Uterus (tissue), 2 donors: ENCODE results near the gene ARID5B.

Experiments
- CTCF ChIP-seq, 4 experiments: fragments of 200-600 bp in 2 of 4; fragments of 450-650 bp in 2 of 4; sonication (generic) in 2 of 4; IDR thresholded peaks; one replicate each; pipeline ENCODE4 v1.5.1; 2016 to 2019; ENCODE audit warnings: antibody characterized with exemption in 4 of 4, mild to moderate bottlenecking in 2 of 4, moderate library complexity in 1 of 4
- POLR2A ChIP-seq, 2 donors: fragments of 450-650 bp; IDR thresholded peaks; one replicate each; pipeline ENCODE4 v1.6.1; 2016; ENCODE audit warnings: antibody characterized with exemption in 2 of 2, mild to moderate bottlenecking in 1 of 2, moderate library complexity in 1 of 2

GRCh38 chr10:62131724-62132123, 230.2 kb downstream of the ARID5B start:
- TF ChIP-seq CTCF (IDR thresholded peaks at IDR 0.05): no peak
- no peak for TF ChIP-seq POLR2A (IDR thresholded peaks at IDR 0.05)
